GM18907 (cell line): ENCODE data around the gene UBXN10.

ENCODE experiments used
- ATAC-seq: cut with Tn5 transposase; IDR thresholded peaks from one replicate; pipeline ENCODE4 v1.9.1; 2021; ENCODE audit warnings: mild to moderate bottlenecking, moderate library complexity; ENCODE audit not compliant: unreplicated experiment

Gene UBXN10

GRCh38 chr1:20233394-20233793 is 47.5 kb downstream of the UBXN10 start:
- ATAC-seq: no peak

- ATAC-seq: no peak
Measured at GRCh38 chr1:20233866-20234265, 48.0 kb downstream of the UBXN10 start.

- ATAC-seq: no peak
Measured at GRCh38 chr1:20234788-20235535, 49.1 kb downstream of the UBXN10 start.

- no peak for ATAC-seq
Measured at GRCh38 chr1:20237646-20238045, 51.8 kb downstream of the UBXN10 start.

- no peak for ATAC-seq
Measured at GRCh38 chr1:20240012-20240411, 54.1 kb downstream of the UBXN10 start.

GRCh38 chr1:20242890-20243479 is 57.1 kb downstream of the UBXN10 start:
- ATAC-seq: no peak
